Right atrium auricular region (tissue), 2 donors: ENCODE data around the gene DIP2A. TPM values are rescaled to one million over a fixed set of nuclear protein-coding genes. Genes with fewer than 3 reads are reported as not detected.

Source experiments
- DNase-seq: peaks from one replicate; pipeline ENCODE4 v3.0.0-alpha.2; 2019; ENCODE audit warnings: low spot score
- H3K27ac ChIP-seq, 2 donors: fragments of 200-600 bp; sonication (generic); 1 replicate in 1 of 2; 2 replicates in 1 of 2; pipeline ENCODE4 v1.5.1; 2016 to 2019
- H3K27me3 ChIP-seq, 2 donors: fragments of 200-600 bp; sonication (generic); one replicate each; pipeline versions ENCODE4 v1.5.1 to v1.6.0; 2017 to 2019
- H3K36me3 ChIP-seq: fragments of 200-600 bp; sonication (generic); one replicate; pipeline ENCODE4 v1.5.1; 2016
- H3K4me1 ChIP-seq, 2 donors: fragments of 200-600 bp; sonication (generic); one replicate each; pipeline versions ENCODE4 v1.5.1 to v1.6.0; 2017 to 2019
- H3K4me3 ChIP-seq, 2 donors: fragments of 200-600 bp; sonication (generic); 1 replicate in 1 of 2; 2 replicates in 1 of 2; pipeline ENCODE4 v1.5.1; 2017 to 2019; ENCODE audit warnings: mild to moderate bottlenecking in 1 of 2, moderate library complexity in 1 of 2
- H3K9me3 ChIP-seq, 2 donors: fragments of 200-600 bp; sonication (generic); one replicate each; pipeline ENCODE4 v1.5.1; 2019
- total RNA-seq, 2 donors: library from RNA; depleted of rRNA; stranded (reverse); fragments of >200 nt; gene quantifications; one replicate each; pipeline ENCODE4 v1.1.0, GENCODE V29; 2016
- TF ChIP-seq, protein P1 (sequence below), 2 donors: fragments of 200-600 bp; sonication (generic); IDR thresholded peaks; one replicate each; pipeline ENCODE4 v1.5.1; 2019; ENCODE audit warnings: antibody characterized with exemption in 2 of 2

The DIP2A gene
- total RNA-seq, 2 donors from 2014 or later: 18.1 to 25.9 TPM

GRCh38 chr21:46604329-46604974 lies 145.8 kb downstream of the DIP2A start:
- peaks cover 0 to 4% of the 10 kb centered on the region in 2 donors for H3K4me1 ChIP-seq
- no peak overlapping the region for H3K4me3 ChIP-seq
- no peaks in the 10 kb centered on the region for H3K27me3 ChIP-seq
- TF ChIP-seq, protein P1, sequence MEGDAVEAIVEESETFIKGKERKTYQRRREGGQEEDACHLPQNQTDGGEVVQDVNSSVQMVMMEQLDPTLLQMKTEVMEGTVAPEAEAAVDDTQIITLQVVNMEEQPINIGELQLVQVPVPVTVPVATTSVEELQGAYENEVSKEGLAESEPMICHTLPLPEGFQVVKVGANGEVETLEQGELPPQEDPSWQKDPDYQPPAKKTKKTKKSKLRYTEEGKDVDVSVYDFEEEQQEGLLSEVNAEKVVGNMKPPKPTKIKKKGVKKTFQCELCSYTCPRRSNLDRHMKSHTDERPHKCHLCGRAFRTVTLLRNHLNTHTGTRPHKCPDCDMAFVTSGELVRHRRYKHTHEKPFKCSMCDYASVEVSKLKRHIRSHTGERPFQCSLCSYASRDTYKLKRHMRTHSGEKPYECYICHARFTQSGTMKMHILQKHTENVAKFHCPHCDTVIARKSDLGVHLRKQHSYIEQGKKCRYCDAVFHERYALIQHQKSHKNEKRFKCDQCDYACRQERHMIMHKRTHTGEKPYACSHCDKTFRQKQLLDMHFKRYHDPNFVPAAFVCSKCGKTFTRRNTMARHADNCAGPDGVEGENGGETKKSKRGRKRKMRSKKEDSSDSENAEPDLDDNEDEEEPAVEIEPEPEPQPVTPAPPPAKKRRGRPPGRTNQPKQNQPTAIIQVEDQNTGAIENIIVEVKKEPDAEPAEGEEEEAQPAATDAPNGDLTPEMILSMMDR (IDR thresholded peaks at IDR 0.05): no peak
- H3K9me3 ChIP-seq: no peaks in the 10 kb centered on the region
- no peaks in the 10 kb centered on the region for H3K36me3 ChIP-seq
- H3K27ac ChIP-seq: no peak overlapping the region
- no peak for DNase-seq

- no peak for DNase-seq
- no peak within 1 kb of the TSS for H3K27ac ChIP-seq
- H3K9me3 ChIP-seq: peaks cover 0 to 1% of the 10 kb centered on the region in 2 donors
- TF ChIP-seq, protein P1 (IDR thresholded peaks at IDR 0.05): no peak
- no peaks in the 10 kb centered on the region for H3K27me3 ChIP-seq
- no peaks in the 10 kb centered on the region for H3K36me3 ChIP-seq
- H3K4me1 ChIP-seq: no peaks in the 10 kb centered on the region
- H3K4me3 ChIP-seq: no peak within 1 kb of the TSS
Observed at GRCh38 chr21:46604975-46605766, 146.5 kb downstream of the DIP2A start, which contains the start of gene S100B. S100B (minus strand) TSS chr21:46605082; CDS start chr21:46602415, 2,667 bp downstream.

DNA sequence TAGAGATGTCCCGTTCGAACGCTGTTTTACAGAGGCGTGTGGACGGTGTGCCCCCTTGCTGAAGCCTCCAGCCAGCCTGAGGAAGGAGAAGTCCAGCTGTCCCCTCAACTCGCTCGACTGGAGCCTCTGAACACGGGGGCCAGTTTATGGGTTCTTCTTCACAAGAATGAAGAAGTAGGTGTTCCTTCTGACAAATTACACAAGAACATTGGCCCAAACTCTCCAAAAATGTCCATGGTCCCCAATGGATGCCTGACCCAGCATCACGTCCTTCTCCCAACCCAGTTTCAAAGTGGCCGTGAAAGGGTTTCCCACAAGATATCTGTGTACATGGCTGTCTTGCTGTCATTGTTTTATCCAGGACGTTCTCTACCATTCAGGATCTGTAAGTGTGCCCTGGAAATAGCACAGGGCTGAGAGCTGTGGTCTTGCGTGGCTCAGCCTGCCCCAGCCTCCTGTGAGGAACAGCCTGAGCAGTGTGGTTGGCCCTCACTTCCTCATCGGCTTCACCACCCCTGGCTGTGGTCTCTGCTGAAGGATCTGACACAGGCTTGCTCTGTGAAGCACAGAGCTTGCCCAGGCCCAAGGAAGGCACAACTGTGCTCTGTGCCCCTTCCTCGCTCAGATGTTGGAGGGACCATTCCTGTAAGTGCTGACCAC lies 147.2 kb downstream of the DIP2A start:
- TF ChIP-seq, protein P1 (IDR thresholded peaks at IDR 0.05): no peak
- no peaks in the 10 kb centered on the region for H3K36me3 ChIP-seq
- no peak for DNase-seq
- no peaks in the 10 kb centered on the region for H3K4me1 ChIP-seq
- no peak overlapping the region for H3K27ac ChIP-seq
- H3K4me3 ChIP-seq: no peak overlapping the region
- H3K9me3 ChIP-seq: peaks cover 0 to 9% of the 10 kb centered on the region in 2 donors
- no peaks in the 10 kb centered on the region for H3K27me3 ChIP-seq

DNA sequence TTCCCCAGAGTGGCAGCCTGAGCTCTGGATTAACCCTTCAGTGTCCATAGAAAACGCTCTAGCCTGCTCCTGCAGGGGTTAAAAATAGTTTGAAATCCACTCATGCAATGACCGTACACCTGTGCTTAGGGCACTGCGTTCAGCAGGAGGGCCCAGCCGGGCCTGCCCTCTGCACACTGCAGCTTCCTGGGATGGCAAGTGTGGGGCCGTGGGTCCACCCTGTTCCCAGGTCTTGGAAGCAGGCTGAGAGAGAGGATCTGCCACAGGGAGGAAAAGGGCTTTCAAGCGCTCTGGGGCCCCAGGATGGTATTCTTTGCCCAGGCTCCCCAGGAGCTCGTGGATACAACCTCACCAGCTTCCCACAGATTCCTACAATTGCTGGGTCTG lies 147.7 kb downstream of the DIP2A start:
- peaks cover 0 to 10% of the 10 kb centered on the region in 2 donors for H3K9me3 ChIP-seq
- no peak for DNase-seq
- H3K4me1 ChIP-seq: no peaks in the 10 kb centered on the region
- TF ChIP-seq, protein P1 (IDR thresholded peaks at IDR 0.05): no peak
- no peaks in the 10 kb centered on the region for H3K36me3 ChIP-seq
- no peaks in the 10 kb centered on the region for H3K27me3 ChIP-seq
- H3K4me3 ChIP-seq: no peak overlapping the region
- no peak overlapping the region for H3K27ac ChIP-seq

DNA sequence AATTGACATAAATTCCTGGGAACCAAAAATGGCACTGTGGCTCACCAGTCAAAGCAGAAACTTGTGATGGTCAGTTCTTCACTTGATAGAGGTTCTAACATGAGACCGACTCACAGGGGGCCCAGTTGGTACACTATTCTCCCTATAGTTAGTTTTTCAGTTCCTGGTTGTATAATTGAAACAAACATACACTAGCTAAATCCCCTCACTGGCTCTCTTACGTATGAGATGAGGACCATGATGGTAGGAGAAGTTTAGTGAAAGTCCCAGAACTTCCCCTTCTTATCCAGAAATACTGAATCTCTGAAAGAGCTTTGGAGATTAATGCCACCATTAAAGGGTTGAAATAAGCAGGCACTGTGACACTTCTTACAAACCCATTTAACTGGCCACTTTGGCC lies 148.9 kb downstream of the DIP2A start:
- TF ChIP-seq, protein P1 (IDR thresholded peaks at IDR 0.05): no peak

More for the DNA sequence above, 148.9 kb downstream of the DIP2A start:
- Histone ChIP-seq H3K27ac (no peak overlapping the region), H3K36me3 (no peaks in the 10 kb centered on the region), H3K4me1 (no peaks in the 10 kb centered on the region), H3K4me3 (no peak overlapping the region), H3K9me3 (peaks cover 0 to 10% of the 10 kb centered on the region in 2 donors), H3K27me3 (no peaks in the 10 kb centered on the region)
- DNase-seq: no peak
